Bronchial epithelial cell (primary cell): ENCODE data around the gene ACP4. TPM values are rescaled to one million over a fixed set of nuclear protein-coding genes. Genes with fewer than 3 reads are reported as not detected.
"Not testable (repeated sequence)": the region's sequence is repeated elsewhere in the genome, so short reads cannot be mapped to it uniquely, and the experiment has no call there.

Experiments used
- DNase-seq: peaks from one replicate; pipeline ENCODE4 v3.0.0-alpha.2; 2010; ENCODE audit warnings: low read depth
- FAIRE-seq: peaks from 2 replicates; lab custom pipeline; 2011; peaks lifted over from hg19 to GRCh38; lab: Jason Lieb, UNC
- H3K27me3 ChIP-seq: 2 replicates; pipeline ENCODE4 v1.5.1; 2011; ENCODE audit warnings: low read length; ENCODE audit not compliant: control insufficient read depth, insufficient read depth
- H3K36me3 ChIP-seq: 2 replicates; pipeline ENCODE4 v1.5.1; 2011; ENCODE audit warnings: low read length; ENCODE audit not compliant: control insufficient read depth, insufficient read depth
- H3K4me3 ChIP-seq: 2 replicates; pipeline ENCODE4 v1.5.1; 2011; ENCODE audit warnings: mild to moderate bottlenecking, low read depth, low read length, control low read depth
- total RNA-seq: library from RNA; depleted of rRNA; stranded (reverse); fragments of >200 nt; gene quantifications from 2 replicates; pipeline ENCODE4 v1.2.1, GENCODE V29; 2014
- TF ChIP-seq, protein P1 (sequence below): IDR thresholded peaks from 2 replicates; pipeline ENCODE4 v1.5.1; 2011; ENCODE audit warnings: mild to moderate bottlenecking, moderate library complexity, low read length, control low read depth, inconsistent platforms; ENCODE audit not compliant: insufficient read depth, severe bottlenecking

ACP4 gene
- total RNA-seq, 1 donor from 2014 or later: not detected

GRCh38 chr19:50764409-50764808 is 25.8 kb upstream of the ACP4 start:
- FAIRE-seq: no peak
- H3K27me3 ChIP-seq: no peaks in the 10 kb centered on the region
- TF ChIP-seq, protein P1, sequence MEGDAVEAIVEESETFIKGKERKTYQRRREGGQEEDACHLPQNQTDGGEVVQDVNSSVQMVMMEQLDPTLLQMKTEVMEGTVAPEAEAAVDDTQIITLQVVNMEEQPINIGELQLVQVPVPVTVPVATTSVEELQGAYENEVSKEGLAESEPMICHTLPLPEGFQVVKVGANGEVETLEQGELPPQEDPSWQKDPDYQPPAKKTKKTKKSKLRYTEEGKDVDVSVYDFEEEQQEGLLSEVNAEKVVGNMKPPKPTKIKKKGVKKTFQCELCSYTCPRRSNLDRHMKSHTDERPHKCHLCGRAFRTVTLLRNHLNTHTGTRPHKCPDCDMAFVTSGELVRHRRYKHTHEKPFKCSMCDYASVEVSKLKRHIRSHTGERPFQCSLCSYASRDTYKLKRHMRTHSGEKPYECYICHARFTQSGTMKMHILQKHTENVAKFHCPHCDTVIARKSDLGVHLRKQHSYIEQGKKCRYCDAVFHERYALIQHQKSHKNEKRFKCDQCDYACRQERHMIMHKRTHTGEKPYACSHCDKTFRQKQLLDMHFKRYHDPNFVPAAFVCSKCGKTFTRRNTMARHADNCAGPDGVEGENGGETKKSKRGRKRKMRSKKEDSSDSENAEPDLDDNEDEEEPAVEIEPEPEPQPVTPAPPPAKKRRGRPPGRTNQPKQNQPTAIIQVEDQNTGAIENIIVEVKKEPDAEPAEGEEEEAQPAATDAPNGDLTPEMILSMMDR: no peak
- DNase-seq: no peak
- H3K4me3 ChIP-seq: no peak overlapping the region
- no peaks in the 10 kb centered on the region for H3K36me3 ChIP-seq

GRCh38 chr19:50766746-50767145 is 23.5 kb upstream of the ACP4 start:
- not testable (repeated sequence) for H3K36me3 ChIP-seq, DNase-seq, H3K4me3 ChIP-seq, H3K27me3 ChIP-seq
- peak; percentile 68 for FAIRE-seq

DNA sequence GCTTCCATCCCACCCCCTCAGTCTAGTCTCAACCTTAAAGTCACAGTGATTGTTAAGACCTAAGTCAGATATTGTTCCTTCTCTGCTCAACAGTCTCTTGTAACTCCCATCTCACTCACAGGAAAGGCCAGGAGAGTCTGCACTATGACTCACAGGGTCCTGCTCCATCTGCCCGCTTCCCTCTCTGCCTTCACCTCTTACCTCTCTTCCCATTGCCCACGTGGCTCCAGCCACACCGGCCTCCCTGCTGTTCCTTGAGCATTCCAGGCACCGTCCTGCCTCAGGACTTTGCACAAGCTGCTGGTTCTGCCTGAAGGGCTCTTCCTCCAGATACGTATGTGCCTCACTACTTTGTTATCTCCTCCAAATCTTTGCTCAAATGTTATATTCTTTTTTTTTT is 23.0 kb upstream of the ACP4 start:
- DNase-seq, H3K4me3 ChIP-seq, H3K27me3 ChIP-seq, H3K36me3 ChIP-seq, FAIRE-seq: not testable (repeated sequence)

GRCh38 chr19:50768277-50768676 is 21.9 kb upstream of the ACP4 start:
- FAIRE-seq: no peak
- H3K36me3 ChIP-seq: no peaks in the 10 kb centered on the region
- TF ChIP-seq, protein P1: no peak
- no peak for DNase-seq
- H3K4me3 ChIP-seq: no peak overlapping the region
- H3K27me3 ChIP-seq: no peaks in the 10 kb centered on the region

- H3K27me3 ChIP-seq, FAIRE-seq, H3K36me3 ChIP-seq, H3K4me3 ChIP-seq, DNase-seq: not testable (repeated sequence)
Observed at GRCh38 chr19:50770164-50770563, 20.1 kb upstream of the ACP4 start, which contains the start of gene GPR32. GPR32 (plus strand) TSS chr19:50770464; CDS start chr19:50770601, 137 bp downstream.

- Histone ChIP-seq H3K36me3 (no peaks in the 10 kb centered on the region), H3K4me3 (no peak overlapping the region), H3K27me3 (no peaks in the 10 kb centered on the region)
- FAIRE-seq (no peak), DNase-seq (no peak)
- TF ChIP-seq, protein P1: no peak
Observed at GRCh38 chr19:50770888-50771287, 19.3 kb upstream of the ACP4 start.

DNA sequence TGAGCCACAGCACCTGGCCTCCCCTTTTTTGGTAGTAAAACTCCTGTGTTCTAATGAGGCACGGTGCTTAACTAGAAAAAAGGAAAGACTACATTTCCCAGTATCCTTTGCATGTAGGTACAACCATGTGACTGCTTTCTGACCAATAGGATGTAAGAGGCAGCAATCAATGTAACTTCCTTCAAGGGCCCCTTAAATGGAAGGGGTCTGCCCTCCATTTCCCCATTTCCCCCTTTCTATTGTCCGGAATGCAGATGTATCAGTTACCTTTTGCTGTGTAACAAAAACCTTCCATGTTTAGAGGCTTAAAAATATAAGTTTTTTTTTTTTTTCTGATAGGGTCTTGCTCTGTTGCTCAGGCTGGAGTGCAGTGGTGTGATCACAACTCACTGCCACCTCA is 17.7 kb upstream of the ACP4 start:
- TF ChIP-seq, protein P1: no peak
- FAIRE-seq (no peak), DNase-seq (no peak)
- Histone ChIP-seq H3K36me3 (no peaks in the 10 kb centered on the region), H3K27me3 (no peaks in the 10 kb centered on the region), H3K4me3 (no peak overlapping the region)

DNA sequence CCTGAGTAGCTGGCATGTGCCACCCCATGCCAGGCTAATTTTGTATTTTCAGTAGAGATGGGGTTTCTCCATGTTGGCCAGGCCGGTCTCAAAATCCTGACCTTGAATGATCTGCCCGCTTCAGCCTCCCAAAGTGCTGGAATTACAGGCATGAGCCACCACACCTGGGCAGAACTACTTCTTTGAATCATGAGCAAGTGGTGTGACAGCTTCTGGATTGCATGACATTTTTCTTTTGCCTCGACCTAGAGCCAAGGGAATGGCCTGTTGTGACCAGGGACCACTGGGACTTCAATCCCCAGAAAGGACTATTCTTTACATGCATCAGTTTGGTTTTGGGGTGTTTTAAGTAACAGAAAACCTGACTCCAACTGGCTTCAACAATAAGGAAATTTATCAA is 17.3 kb upstream of the ACP4 start:
- not testable (repeated sequence) for H3K27me3 ChIP-seq, FAIRE-seq

DNA sequence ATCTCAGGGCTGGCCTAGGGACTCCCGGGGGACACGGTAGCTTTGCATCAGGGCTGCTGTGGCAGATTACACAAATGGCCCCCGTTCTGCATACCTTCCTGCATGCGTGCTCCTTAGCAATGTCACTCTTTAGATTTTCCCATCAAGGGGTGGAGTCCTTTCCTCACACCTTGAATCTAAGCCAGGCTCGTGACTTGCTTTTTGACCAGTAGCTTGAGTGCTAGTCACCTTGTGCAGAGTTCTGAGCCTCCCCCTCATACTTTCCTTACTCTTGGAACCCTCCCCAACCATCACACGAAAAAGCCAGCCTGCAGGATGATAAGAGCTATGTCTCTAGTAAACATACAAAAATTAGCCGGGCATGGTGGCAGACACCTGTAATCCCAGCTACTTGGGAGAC is 16.8 kb upstream of the ACP4 start:
- DNase-seq, H3K27me3 ChIP-seq, FAIRE-seq, H3K36me3 ChIP-seq, H3K4me3 ChIP-seq: not testable (repeated sequence)

More for the DNA sequence above, 17.3 kb upstream of the ACP4 start:
- not testable (repeated sequence) for DNase-seq, H3K36me3 ChIP-seq, H3K4me3 ChIP-seq
